Endodermal cell (in vitro differentiated cells): ENCODE measurements around the gene ADTRP. TPM values are rescaled to one million over a fixed set of nuclear protein-coding genes. Genes with fewer than 3 reads are reported as not detected.

Experiments used
- DNase-seq: peaks from one replicate; pipeline ENCODE4 v3.0.0-alpha.2; 2017
- H3K27ac ChIP-seq: 2 replicates; pipeline ENCODE4 v1.5.1; 2013; ENCODE audit warnings: mild to moderate bottlenecking, low read depth, low read length, moderate library complexity
- H3K27me3 ChIP-seq: 2 replicates; pipeline ENCODE4 v1.6.1; 2013; ENCODE audit warnings: mild to moderate bottlenecking, low read length, moderate library complexity; ENCODE audit not compliant: insufficient read depth, control insufficient read depth, poor library complexity, severe bottlenecking
- H3K36me3 ChIP-seq: 2 replicates; pipeline ENCODE4 v1.7.0; 2013; ENCODE audit warnings: mild to moderate bottlenecking, low read length, moderate library complexity; ENCODE audit not compliant: control insufficient read depth, insufficient read depth
- H3K4me1 ChIP-seq: one replicate; pipeline ENCODE4 v1.7.0; 2013; ENCODE audit warnings: low read length; ENCODE audit not compliant: control insufficient read depth, insufficient read depth
- H3K4me3 ChIP-seq: 2 replicates; pipeline ENCODE4 v1.5.1; 2013; ENCODE audit warnings: mild to moderate bottlenecking, low read length, moderate library complexity
- H3K9ac ChIP-seq: 2 replicates; pipeline ENCODE4 v1.6.1; 2013; ENCODE audit warnings: mild to moderate bottlenecking, low read length, moderate library complexity; ENCODE audit not compliant: poor library complexity, severe bottlenecking; ENCODE audit errors: extremely low read depth
- H3K9me3 ChIP-seq: 2 replicates; pipeline ENCODE4 v1.6.1; 2013; ENCODE audit warnings: mild to moderate bottlenecking, low read length, moderate library complexity; ENCODE audit not compliant: control insufficient read depth
- H3K27ac Mint-ChIP-seq: 2 replicates; pipeline ENCODE4 v1.8.0; 2020; ENCODE audit warnings: mixed read lengths
- H3K27me3 Mint-ChIP-seq: 2 replicates; pipeline ENCODE4 v1.8.0; 2021; ENCODE audit warnings: mild to moderate bottlenecking, mixed read lengths; ENCODE audit not compliant: insufficient read depth
- H3K36me3 Mint-ChIP-seq: 2 replicates; pipeline ENCODE4 v1.8.0; 2020; ENCODE audit warnings: low read depth, mixed read lengths
- H3K4me1 Mint-ChIP-seq: 2 replicates; pipeline ENCODE4 v1.8.0; 2020; ENCODE audit warnings: mixed read lengths
- H3K4me3 Mint-ChIP-seq: 2 replicates; pipeline ENCODE4 v1.8.0; 2020; ENCODE audit warnings: mild to moderate bottlenecking, moderate library complexity, mixed read lengths
- H3K9me3 Mint-ChIP-seq: 2 replicates; pipeline ENCODE4 v1.8.0; 2020; ENCODE audit warnings: mild to moderate bottlenecking, mixed read lengths
- WGBS, 2 experiments: methylation state at CpG; one replicate each; pipeline versions ENCODE4 v1.1.5 to v1.1.7; 2013; ENCODE audit warnings: missing lambda C conversion rate in 2 of 2, mixed read lengths in 1 of 2; ENCODE audit not compliant: insufficient coverage in 1 of 2, insufficient read length in 1 of 2; 5-methylcytosine and 5-hydroxymethylcytosine counted together
- total RNA-seq, 2 donors: library from RNA; stranded (reverse); fragmentation: NEBNext Ultra II Directional in 1 of 2; extraction: Animal tissue kit (Norgen Biotek cat#: 25700) in 1 of 2; gene quantifications; 2 replicates in 1 of 2; 3 replicates in 1 of 2; pipeline ENCODE4 v1.2.1, GENCODE V29; 2021
- TF ChIP-seq, protein P1 (sequence below): fragments of 200-600 bp; sonication (generic); conservative IDR thresholded peaks from 2 replicates; pipeline ENCODE4 v1.5.0; 2021; ENCODE audit warnings: antibody characterized with exemption, mild to moderate bottlenecking

The ADTRP gene
- total RNA-seq, 2 donors from 2014 or later, result 0.20 to 0.29 TPM

DNA sequence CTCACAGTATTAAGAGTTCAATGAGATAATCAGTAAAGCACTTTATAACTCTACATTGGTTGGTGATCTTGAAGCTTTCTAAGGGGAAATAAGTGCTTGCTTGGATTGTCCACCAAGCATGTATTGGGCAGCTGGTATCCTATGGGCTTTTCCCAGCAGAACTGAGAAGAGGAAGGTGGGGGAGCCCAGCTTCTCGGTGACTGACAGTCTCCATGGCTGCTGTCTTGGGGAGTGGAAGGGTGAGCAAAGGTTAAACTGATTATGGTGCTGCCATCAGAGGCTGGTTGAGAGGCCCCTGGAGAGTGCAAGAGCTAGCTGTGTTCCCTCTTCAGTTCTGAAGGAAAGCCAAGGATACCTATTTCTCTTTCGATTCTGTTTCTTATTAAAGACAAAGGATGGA is 35.5 kb upstream of the ADTRP start:
- no peaks in the 10 kb centered on the region for H3K27me3 ChIP-seq
- no peak overlapping the region for H3K27ac Mint-ChIP-seq
- no peaks in the 10 kb centered on the region for H3K4me1 ChIP-seq
- no peak for DNase-seq
- WGBS, 2 experiments, result 92% methylated on average over 2 of the region's 2 CpGs
- no peaks in the 10 kb centered on the region for H3K27me3 Mint-ChIP-seq
- peaks cover under 1% of the 10 kb centered on the region for H3K9me3 ChIP-seq
- no peak overlapping the region for H3K9ac ChIP-seq
- TF ChIP-seq, protein P1, sequence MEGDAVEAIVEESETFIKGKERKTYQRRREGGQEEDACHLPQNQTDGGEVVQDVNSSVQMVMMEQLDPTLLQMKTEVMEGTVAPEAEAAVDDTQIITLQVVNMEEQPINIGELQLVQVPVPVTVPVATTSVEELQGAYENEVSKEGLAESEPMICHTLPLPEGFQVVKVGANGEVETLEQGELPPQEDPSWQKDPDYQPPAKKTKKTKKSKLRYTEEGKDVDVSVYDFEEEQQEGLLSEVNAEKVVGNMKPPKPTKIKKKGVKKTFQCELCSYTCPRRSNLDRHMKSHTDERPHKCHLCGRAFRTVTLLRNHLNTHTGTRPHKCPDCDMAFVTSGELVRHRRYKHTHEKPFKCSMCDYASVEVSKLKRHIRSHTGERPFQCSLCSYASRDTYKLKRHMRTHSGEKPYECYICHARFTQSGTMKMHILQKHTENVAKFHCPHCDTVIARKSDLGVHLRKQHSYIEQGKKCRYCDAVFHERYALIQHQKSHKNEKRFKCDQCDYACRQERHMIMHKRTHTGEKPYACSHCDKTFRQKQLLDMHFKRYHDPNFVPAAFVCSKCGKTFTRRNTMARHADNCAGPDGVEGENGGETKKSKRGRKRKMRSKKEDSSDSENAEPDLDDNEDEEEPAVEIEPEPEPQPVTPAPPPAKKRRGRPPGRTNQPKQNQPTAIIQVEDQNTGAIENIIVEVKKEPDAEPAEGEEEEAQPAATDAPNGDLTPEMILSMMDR, result no peak
- H3K9me3 Mint-ChIP-seq, result no peaks in the 10 kb centered on the region
- no peak overlapping the region for H3K4me3 ChIP-seq
- H3K4me1 Mint-ChIP-seq, result peaks cover 4% of the 10 kb centered on the region
- no peak overlapping the region for H3K4me3 Mint-ChIP-seq
- no peak overlapping the region for H3K27ac ChIP-seq
- no peaks in the 10 kb centered on the region for H3K36me3 Mint-ChIP-seq
- H3K36me3 ChIP-seq, result no peaks in the 10 kb centered on the region

DNA sequence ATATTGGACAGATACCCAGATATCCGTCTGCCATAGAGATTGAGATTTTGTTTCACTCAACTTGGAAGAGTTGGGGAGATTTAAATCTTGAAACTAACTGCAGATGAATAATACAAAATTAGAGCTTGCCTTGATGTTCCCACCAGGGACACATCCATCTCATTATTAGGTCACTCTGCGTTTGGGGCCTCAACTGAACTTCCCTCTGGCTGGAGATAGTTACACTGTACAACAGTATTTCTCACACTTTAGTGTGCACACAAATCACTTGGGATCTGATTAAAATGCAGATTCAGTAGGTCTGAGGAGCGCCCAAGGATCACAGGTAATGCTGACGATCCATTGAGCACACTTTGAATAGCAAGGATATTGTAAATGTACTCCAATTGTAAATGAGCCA is 35.0 kb upstream of the ADTRP start:
- Histone ChIP-seq H3K27ac (no peak overlapping the region), H3K27me3 (no peaks in the 10 kb centered on the region), H3K4me1 (no peaks in the 10 kb centered on the region), H3K4me3 (no peak overlapping the region), H3K36me3 (no peaks in the 10 kb centered on the region), H3K9ac (no peak overlapping the region), H3K9me3 (no peaks in the 10 kb centered on the region)
- Mint-ChIP-seq H3K36me3 (no peaks in the 10 kb centered on the region), H3K27ac (no peak overlapping the region), H3K27me3 (no peaks in the 10 kb centered on the region), H3K9me3 (no peaks in the 10 kb centered on the region), H3K4me3 (no peak overlapping the region), H3K4me1 (peaks cover 4% of the 10 kb centered on the region)
- no peak for DNase-seq
- TF ChIP-seq, protein P1, result no peak
- WGBS, 2 experiments, result 98 to 100% methylated on average over 1 to 4 of the region's 4 CpGs

DNA sequence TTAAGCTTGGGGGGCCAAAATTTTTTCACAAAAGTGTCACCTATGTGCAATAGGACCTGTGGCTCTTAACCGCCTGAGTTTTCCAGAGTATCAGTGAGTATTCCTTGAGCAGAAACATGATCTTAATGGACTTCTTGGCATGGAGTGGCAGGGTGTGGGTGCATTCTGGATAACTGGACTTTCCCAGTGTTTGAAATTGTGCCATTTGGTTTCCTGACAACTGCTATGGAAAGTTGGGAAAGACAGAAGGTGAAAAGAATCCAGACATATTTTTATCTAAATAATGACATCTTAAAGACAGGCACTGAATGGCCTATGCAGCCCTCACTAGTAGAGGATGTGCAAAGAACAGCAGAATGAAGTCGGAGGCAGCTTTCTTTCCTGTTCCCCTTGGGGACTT is 34.3 kb upstream of the ADTRP start:
- no peaks in the 10 kb centered on the region for H3K27me3 ChIP-seq
- no peak overlapping the region for H3K4me3 Mint-ChIP-seq
- no peak overlapping the region for H3K9ac ChIP-seq
- no peaks in the 10 kb centered on the region for H3K36me3 ChIP-seq
- no peaks in the 10 kb centered on the region for H3K27me3 Mint-ChIP-seq
- H3K27ac Mint-ChIP-seq, result no peak overlapping the region
- TF ChIP-seq, protein P1, result no peak
- WGBS, 2 experiments, result 93 to 100% methylated on average over 1 to 2 of the region's 2 CpGs
- no peaks in the 10 kb centered on the region for H3K4me1 ChIP-seq
- H3K4me1 Mint-ChIP-seq, result peaks cover 4% of the 10 kb centered on the region
- no peaks in the 10 kb centered on the region for H3K9me3 ChIP-seq
- no peaks in the 10 kb centered on the region for H3K9me3 Mint-ChIP-seq
- H3K4me3 ChIP-seq, result no peak overlapping the region
- no peak for DNase-seq
- no peak overlapping the region for H3K27ac ChIP-seq
- no peaks in the 10 kb centered on the region for H3K36me3 Mint-ChIP-seq
